D721Med (cell line): ENCODE measurements around the gene NRAS.
"Not testable (repeated sequence)": the region's sequence is repeated elsewhere in the genome, so short reads cannot be mapped to it uniquely, and the experiment has no call there.

Experiments
- DNase-seq: peaks from one replicate; pipeline ENCODE4 v3.0.0; 2011; ENCODE audit warnings: low spot score; ENCODE audit not compliant: insufficient read length
- FAIRE-seq: peaks from 2 replicates; lab custom pipeline; 2011; peaks lifted over from hg19 to GRCh38; lab: Jason Lieb, UNC
- TF ChIP-seq, protein P1 (sequence below): IDR thresholded peaks from 2 replicates; pipeline ENCODE4 v1.5.1; 2012; ENCODE audit warnings: mild to moderate bottlenecking, control low read depth; ENCODE audit not compliant: insufficient read depth; ENCODE audit errors: missing control alignments

Gene NRAS

GRCh38 chr1:114755006-114755931 is 38.7 kb upstream of the NRAS start:
- TF ChIP-seq, protein P1, sequence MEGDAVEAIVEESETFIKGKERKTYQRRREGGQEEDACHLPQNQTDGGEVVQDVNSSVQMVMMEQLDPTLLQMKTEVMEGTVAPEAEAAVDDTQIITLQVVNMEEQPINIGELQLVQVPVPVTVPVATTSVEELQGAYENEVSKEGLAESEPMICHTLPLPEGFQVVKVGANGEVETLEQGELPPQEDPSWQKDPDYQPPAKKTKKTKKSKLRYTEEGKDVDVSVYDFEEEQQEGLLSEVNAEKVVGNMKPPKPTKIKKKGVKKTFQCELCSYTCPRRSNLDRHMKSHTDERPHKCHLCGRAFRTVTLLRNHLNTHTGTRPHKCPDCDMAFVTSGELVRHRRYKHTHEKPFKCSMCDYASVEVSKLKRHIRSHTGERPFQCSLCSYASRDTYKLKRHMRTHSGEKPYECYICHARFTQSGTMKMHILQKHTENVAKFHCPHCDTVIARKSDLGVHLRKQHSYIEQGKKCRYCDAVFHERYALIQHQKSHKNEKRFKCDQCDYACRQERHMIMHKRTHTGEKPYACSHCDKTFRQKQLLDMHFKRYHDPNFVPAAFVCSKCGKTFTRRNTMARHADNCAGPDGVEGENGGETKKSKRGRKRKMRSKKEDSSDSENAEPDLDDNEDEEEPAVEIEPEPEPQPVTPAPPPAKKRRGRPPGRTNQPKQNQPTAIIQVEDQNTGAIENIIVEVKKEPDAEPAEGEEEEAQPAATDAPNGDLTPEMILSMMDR: no peak
- no peak for DNase-seq

GRCh38 chr1:114753702-114754101 is 37.1 kb upstream of the NRAS start:
- FAIRE-seq, DNase-seq: not testable (repeated sequence)

More at GRCh38 chr1:114755006-114755931, 38.7 kb upstream of the NRAS start:
- no peak for FAIRE-seq

DNA sequence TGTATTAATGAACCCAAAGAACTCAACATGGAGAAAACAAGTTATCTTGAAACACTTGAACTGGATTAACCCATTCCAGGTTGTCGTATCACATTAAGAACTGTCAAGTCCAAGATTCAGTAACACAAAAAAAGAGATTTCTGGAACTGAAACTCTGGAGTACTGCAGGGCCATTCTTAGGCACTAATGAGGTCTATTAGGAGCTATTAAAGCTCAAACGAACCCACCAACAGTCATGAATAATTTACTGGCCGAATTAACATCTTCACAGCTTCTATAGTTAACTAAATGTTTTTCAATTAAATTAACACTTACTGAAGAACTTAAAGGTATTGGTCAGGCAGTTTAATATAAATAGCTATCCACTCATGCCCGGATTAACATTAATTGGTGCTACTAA is 36.6 kb upstream of the NRAS start:
- TF ChIP-seq, protein P1: no peak
- FAIRE-seq (no peak), DNase-seq (no peak)

DNA sequence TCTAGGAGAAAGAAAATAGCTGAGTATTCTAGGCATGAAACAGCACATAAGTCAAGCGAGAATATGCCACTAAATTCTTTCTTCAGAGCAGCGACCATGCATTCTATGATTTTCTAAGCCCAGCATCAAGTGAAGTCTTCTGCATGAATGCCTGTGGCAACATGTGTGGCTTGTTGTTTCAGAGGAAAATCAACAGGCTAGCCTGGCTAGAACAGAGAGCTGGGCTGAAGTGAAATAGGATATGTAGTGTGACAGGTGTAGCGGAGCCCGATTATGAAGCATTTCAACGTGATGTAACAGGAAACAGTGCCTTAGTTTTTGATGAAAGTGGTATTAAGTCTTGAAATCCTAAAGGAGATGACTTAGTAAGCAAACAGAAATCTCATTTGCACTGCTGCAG is 34.2 kb upstream of the NRAS start:
- no peak for FAIRE-seq
- TF ChIP-seq, protein P1: no peak
- DNase-seq: no peak

DNA sequence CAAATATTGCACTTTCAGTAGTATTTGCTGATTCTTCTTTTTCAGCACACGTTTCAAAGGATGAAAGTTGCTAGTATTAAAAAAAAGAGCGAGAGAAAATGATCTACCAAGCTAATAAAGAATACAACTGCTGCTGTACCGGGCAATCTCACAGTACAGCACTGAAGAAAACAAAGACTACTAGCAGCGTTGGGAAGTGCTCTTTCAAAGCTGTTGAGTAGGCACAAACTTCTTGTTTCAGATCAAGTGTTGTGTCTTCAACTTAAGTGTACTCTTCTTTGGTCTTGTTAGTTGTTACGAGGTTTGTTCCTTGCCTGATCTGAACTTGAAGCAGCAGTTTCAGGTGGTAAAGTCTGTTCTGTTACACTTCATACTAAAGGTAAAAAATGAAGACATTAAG is 33.3 kb upstream of the NRAS start:
- FAIRE-seq (no peak), DNase-seq (no peak)
- TF ChIP-seq, protein P1: no peak

DNA sequence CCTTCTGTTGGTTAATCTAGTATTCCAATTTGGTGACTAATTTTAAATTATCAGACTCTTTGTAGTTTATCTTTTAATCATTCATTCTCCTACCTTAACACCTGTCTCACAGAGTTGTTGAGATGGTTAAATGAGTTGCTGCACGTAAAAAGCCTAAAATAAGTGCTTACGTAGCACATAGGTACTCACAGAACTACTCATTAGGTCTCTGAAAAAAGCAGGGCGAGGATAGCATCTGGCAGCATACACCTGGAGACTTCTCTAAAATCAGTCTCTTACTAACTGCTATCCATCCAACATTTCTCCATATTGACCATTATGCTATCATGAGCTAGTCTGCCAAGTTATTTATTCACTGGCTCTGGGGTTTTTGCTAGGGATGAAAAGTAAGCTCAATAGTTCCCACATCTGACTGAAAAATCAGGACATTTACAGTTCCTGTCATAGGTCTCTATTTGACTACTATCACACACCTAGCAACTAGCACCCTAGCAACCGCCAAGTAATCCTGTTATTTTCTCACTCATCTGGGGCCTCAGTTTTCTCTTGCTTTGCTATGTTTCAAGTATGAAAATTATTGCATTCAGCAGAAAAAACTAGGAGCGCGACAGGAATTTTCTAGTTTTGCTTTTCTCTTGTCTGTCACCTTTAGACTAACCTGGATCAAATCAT is 30.0 kb upstream of the NRAS start:
- TF ChIP-seq, protein P1: no peak
- FAIRE-seq: no peak
- no peak for DNase-seq

DNA sequence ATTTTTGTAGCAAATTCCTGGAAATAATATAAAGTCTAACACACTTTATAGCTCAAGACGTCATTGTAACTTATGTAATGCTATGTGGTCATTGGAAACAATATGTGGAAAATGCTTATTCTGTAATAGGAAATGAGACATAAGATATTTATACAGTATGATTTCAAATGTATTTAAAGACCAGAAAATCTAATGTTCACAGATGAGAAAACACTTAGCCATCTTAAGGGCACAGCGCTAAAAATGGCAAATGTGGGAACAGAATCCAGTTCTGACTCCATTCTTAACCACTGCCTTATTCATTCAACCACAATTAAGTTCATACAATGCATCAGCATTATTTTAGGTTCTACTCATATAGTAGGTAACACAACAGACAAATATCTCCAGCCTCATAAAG is 28.7 kb upstream of the NRAS start:
- TF ChIP-seq, protein P1: no peak
- no peak for DNase-seq
- no peak for FAIRE-seq
